DND-41 (cell line): ENCODE data around the gene SIL1.

Experiments used
- EZH2 ChIP-seq: IDR thresholded peaks from 3 replicates; pipeline ENCODE4 v1.6.1; 2012; ENCODE audit warnings: borderline replicate concordance, low read depth, mild to moderate bottlenecking, moderate library complexity, low read length, inconsistent platforms; ENCODE audit not compliant: severe bottlenecking
- TF ChIP-seq, protein P1 (sequence below): IDR thresholded peaks from 2 replicates; pipeline ENCODE4 v1.5.1; 2012; ENCODE audit warnings: borderline replicate concordance, low read length, moderate library complexity, mild to moderate bottlenecking; ENCODE audit not compliant: poor library complexity, severe bottlenecking; ENCODE audit errors: extremely low read depth

DNA sequence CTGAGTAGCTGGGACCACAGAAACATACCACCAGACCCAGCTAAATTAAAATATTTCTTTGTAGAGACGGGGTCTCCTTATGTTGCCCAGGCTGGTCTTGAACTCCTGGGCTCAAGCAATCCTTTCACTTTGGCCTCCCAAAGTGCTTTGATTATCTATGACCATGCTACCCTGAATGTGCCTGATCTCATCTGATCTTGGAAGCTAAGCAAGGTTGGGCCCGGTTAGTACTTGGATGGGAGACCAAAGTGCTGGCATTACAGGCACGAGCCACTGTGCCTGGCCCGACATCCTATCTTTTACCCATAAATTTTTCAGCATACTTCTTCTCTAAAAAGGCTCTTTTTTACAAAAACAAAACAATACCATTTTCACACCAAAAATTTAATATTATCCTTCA is 186.0 kb downstream of the SIL1 start:
- TF ChIP-seq, protein P1, sequence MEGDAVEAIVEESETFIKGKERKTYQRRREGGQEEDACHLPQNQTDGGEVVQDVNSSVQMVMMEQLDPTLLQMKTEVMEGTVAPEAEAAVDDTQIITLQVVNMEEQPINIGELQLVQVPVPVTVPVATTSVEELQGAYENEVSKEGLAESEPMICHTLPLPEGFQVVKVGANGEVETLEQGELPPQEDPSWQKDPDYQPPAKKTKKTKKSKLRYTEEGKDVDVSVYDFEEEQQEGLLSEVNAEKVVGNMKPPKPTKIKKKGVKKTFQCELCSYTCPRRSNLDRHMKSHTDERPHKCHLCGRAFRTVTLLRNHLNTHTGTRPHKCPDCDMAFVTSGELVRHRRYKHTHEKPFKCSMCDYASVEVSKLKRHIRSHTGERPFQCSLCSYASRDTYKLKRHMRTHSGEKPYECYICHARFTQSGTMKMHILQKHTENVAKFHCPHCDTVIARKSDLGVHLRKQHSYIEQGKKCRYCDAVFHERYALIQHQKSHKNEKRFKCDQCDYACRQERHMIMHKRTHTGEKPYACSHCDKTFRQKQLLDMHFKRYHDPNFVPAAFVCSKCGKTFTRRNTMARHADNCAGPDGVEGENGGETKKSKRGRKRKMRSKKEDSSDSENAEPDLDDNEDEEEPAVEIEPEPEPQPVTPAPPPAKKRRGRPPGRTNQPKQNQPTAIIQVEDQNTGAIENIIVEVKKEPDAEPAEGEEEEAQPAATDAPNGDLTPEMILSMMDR, result no peak
- no peak for TF ChIP-seq EZH2
